Fibroblast of villous mesenchyme (primary cell): ENCODE data around the gene TSHZ2. TPM values are rescaled to one million over a fixed set of nuclear protein-coding genes. Genes with fewer than 3 reads are reported as not detected.

Experiments
- DNase-seq: peaks from one replicate; pipeline ENCODE4 v3.0.0-alpha.2; 2010; ENCODE audit warnings: low read depth
- H3K4me3 ChIP-seq: 2 replicates; pipeline ENCODE4 v1.5.1; 2011; ENCODE audit warnings: low read depth, mild to moderate bottlenecking, low read length
- total RNA-seq: library from RNA; depleted of rRNA; stranded (reverse); fragments of >200 nt; gene quantifications from 2 replicates; pipeline ENCODE4 v1.2.3, GENCODE V29; 2012
- TF ChIP-seq, protein P1 (sequence below): IDR thresholded peaks from 2 replicates; pipeline ENCODE4 v1.5.1; 2012; ENCODE audit warnings: low read depth, mild to moderate bottlenecking, low read length; ENCODE audit not compliant: insufficient read depth

TSHZ2 gene
- total RNA-seq, 1 donor, result 2.6 TPM

DNA sequence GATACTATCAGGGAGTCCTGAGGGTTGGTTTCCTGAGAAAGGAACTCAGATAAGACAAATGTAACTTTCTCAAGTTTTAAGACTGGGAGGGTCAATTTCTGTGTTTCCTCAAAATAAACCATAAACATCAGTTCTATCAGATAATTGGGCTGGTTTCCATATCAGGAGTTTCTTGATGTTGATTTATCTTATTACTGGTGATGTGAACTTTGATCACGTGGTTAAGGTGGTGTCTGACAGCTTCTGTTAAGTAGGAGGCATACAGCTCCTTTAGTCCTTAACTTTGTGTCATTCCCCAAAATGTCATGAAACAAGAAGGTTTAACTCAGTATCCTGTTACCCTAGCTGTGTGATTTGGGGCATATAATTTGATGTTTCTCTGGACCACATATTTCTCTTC, 476.3 kb downstream of the TSHZ2 start:
- TF ChIP-seq, protein P1, sequence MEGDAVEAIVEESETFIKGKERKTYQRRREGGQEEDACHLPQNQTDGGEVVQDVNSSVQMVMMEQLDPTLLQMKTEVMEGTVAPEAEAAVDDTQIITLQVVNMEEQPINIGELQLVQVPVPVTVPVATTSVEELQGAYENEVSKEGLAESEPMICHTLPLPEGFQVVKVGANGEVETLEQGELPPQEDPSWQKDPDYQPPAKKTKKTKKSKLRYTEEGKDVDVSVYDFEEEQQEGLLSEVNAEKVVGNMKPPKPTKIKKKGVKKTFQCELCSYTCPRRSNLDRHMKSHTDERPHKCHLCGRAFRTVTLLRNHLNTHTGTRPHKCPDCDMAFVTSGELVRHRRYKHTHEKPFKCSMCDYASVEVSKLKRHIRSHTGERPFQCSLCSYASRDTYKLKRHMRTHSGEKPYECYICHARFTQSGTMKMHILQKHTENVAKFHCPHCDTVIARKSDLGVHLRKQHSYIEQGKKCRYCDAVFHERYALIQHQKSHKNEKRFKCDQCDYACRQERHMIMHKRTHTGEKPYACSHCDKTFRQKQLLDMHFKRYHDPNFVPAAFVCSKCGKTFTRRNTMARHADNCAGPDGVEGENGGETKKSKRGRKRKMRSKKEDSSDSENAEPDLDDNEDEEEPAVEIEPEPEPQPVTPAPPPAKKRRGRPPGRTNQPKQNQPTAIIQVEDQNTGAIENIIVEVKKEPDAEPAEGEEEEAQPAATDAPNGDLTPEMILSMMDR, result no peak
- DNase-seq, result no peak

DNA sequence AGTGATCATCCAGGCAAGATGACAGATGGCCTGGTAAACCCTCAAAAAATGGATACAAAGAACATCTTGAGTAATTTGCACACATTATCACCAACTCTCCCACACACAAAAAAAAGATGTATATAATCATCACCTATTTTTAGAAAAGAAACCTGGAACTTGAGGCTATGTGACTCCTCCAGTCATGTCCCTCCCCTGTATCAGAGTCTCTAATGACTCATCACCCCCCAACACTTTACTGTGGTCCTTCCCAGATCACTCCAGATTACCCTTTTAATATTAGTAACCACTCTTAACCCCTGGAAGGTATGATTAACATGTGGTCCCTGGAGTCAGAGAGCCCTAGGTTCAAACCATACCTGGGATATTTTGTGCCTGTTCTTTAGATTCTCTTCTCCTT, 476.7 kb downstream of the TSHZ2 start:
- TF ChIP-seq, protein P1, result no peak
- H3K4me3 ChIP-seq, result no peak overlapping the region
- DNase-seq, result no peak

More for the DNA sequence above, 476.3 kb downstream of the TSHZ2 start:
- no peak overlapping the region for H3K4me3 ChIP-seq

DNA sequence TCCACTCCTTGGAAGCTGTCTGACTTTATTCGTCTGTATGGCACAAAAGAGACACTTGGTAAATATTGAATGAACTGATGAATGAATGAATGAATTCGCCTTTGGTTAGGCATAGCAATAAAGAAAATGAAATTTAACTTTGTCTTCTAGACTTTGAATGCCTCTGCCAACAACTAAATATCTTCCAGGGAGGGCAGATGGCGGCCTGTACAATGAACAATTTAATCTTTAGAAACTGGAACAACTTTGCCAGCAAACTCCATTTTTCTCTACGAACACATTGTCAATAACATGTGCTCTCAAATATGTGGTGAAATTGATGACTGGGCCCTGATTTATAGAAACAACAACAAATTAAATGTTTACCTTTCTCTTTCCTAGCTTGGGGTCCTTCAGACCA, 480.9 kb downstream of the TSHZ2 start:
- TF ChIP-seq, protein P1, result no peak
- DNase-seq, result no peak
- no peak overlapping the region for H3K4me3 ChIP-seq

DNA sequence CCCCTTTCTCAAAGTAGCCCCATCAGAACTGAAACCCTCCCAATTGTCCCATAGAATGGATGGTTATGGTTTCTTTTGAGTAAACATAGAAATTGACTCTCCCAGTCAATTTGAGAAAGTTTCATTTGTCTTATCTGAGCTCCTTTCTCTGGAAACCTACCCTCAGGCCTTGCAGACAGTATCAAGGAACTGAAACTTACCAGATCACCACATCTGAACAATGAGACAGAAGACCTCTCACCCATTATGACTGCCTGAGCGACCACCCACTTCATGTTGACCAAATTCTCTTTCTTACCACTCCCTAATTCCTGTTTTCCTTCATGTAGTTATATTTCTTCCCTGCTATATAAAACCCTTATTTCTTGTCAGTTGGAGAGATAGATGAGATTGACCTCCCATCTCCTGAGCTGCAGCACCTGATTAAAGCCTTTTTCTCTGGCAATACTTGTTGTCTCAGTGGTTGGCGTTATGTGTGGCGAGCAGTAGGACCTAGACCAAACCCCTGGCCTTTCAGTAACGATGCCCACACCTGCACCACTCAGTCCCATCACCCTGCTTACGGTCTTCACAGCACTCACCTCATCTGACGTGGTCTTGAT, 482.6 kb downstream of the TSHZ2 start:
- TF ChIP-seq, protein P1, result no peak

DNA sequence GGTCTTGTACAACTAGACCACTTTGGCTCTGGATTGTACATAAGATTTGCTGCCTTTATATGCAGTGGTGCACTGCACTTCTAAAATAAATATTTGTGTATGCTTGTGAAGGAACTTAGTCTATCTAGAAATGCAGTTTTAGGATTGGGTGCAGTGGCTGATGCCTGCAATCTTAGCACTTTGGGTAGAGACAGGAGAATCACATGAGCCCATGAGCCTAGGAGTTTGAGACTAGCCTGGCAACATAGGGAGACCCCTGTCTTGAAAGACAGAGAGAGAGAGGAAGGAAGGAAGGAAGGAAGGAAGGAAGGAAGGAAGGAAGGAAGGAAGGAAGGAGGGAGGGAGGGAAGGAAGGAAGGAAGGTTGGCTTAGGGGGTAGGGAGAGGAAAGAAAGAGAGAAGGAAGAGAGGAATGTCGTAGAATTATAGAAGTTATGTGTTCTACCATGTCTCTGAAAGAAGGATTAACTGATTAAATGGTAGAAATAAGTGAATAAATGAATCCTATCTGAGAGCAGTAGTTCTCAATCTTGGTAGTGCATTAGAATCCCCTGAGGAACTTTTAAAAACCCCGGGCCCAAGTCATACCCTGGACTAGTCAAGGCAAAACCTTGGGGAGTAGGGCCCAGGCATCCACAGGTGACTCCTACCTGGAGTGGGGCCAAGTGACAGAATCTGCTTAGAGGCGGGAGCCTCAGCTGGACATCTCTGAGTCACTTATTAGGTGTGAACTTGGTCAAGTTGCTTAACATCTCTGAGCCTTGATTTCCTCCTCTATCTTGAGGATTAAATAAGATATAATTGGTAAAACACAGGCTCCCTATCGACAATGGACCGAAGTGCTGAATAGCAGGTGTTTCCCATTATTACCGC, 491.2 kb downstream of the TSHZ2 start:
- no peak overlapping the region for H3K4me3 ChIP-seq
- TF ChIP-seq, protein P1, result no peak
- no peak for DNase-seq

More for the DNA sequence above, 482.6 kb downstream of the TSHZ2 start:
- H3K4me3 ChIP-seq, result no peak overlapping the region
- no peak for DNase-seq

DNA sequence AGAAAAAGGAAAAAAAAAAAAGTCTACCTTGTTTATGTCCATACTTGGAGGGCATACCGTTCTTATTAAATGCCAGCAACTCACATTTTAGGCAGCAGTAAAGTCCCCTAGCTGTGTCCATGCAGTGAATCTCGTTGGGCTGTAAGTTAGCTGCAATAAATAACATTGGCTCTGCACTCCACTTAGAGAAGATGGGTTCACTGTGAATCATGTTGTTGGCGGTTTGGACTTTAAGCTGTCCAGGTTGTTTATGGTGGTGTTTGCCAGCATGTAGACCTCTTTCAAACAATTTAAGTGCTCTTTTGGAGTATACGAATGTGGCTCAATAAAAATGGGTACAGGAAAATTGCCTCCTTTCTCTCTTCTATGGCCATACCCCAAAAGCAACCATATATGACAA, 494.1 kb downstream of the TSHZ2 start:
- TF ChIP-seq, protein P1, result no peak

More for the DNA sequence above, 494.1 kb downstream of the TSHZ2 start:
- H3K4me3 ChIP-seq, result no peak overlapping the region
- no peak for DNase-seq
